H9 (cell line): ENCODE data around the gene C1QTNF7. TPM values are rescaled to one million over a fixed set of nuclear protein-coding genes. Genes with fewer than 3 reads are reported as not detected.

Source experiments
- DNase-seq: peaks from one replicate; pipeline ENCODE4 v3.0.0-alpha.2; 2017
- H2AFZ ChIP-seq: one replicate; pipeline ENCODE4 v1.6.1; 2013; ENCODE audit warnings: mild to moderate bottlenecking, low read length, control low read depth, moderate library complexity
- H2AK5ac ChIP-seq: 2 replicates; pipeline ENCODE4 v1.6.1; 2013; ENCODE audit warnings: low read length, control low read depth, mixed read lengths; ENCODE audit not compliant: insufficient read length
- H2BK120ac ChIP-seq: one replicate; pipeline ENCODE4 v1.6.1; 2013; ENCODE audit warnings: low read depth, mild to moderate bottlenecking, low read length, control low read depth, inconsistent platforms; ENCODE audit not compliant: poor library complexity, severe bottlenecking
- H2BK12ac ChIP-seq: 2 replicates; pipeline ENCODE4 v1.6.1; 2013; ENCODE audit warnings: low read length, control low read depth, mixed read lengths, low read depth; ENCODE audit not compliant: insufficient read length
- H2BK15ac ChIP-seq: 2 replicates; pipeline ENCODE4 v1.6.1; 2013; ENCODE audit warnings: low read depth, low read length, control low read depth
- H2BK20ac ChIP-seq: one replicate; pipeline ENCODE4 v1.6.1; 2013; ENCODE audit warnings: low read depth, mild to moderate bottlenecking, low read length, control low read depth, inconsistent platforms; ENCODE audit not compliant: poor library complexity, severe bottlenecking
- H2BK5ac ChIP-seq: 2 replicates; pipeline ENCODE4 v1.6.1; 2013; ENCODE audit warnings: low read length, control low read depth, mixed read lengths; ENCODE audit not compliant: insufficient read length
- H3K14ac ChIP-seq: 2 replicates; pipeline ENCODE4 v1.6.1; 2013; ENCODE audit warnings: low read length, control low read depth; ENCODE audit not compliant: insufficient read depth
- H3K18ac ChIP-seq: 2 replicates; pipeline ENCODE4 v1.6.1; 2013; ENCODE audit warnings: low read depth, mild to moderate bottlenecking, mixed read lengths, low read length, control low read depth; ENCODE audit not compliant: insufficient read length
- H3K23ac ChIP-seq: 2 replicates; pipeline ENCODE4 v1.6.1; 2013; ENCODE audit warnings: low read length, control low read depth, mixed read lengths, low read depth; ENCODE audit not compliant: insufficient read length
- H3K23me2 ChIP-seq: 2 replicates; pipeline ENCODE4 v1.6.1; 2013; ENCODE audit warnings: low read depth, mild to moderate bottlenecking, mixed read lengths, low read length, control low read depth; ENCODE audit not compliant: insufficient read length, poor library complexity, severe bottlenecking
- H3K27ac ChIP-seq: 2 replicates; pipeline ENCODE4 v1.5.1; 2013; ENCODE audit warnings: low read length, control low read depth, mixed read lengths, low read depth; ENCODE audit not compliant: insufficient read length
- H3K27me3 ChIP-seq: 2 replicates; pipeline ENCODE4 v1.6.1; 2013; ENCODE audit warnings: low read length, control low read depth, inconsistent platforms; ENCODE audit not compliant: insufficient read depth
- H3K4ac ChIP-seq: 2 replicates; pipeline ENCODE4 v1.6.1; 2013; ENCODE audit warnings: low read depth, mild to moderate bottlenecking, control low read depth, inconsistent platforms, low read length, moderate library complexity
- H3K4me1 ChIP-seq: 2 replicates; pipeline ENCODE4 v1.6.1; 2013; ENCODE audit warnings: low read length, control low read depth, inconsistent platforms; ENCODE audit not compliant: insufficient read depth
- H3K4me2 ChIP-seq: 2 replicates; pipeline ENCODE4 v1.6.1; 2013; ENCODE audit warnings: low read length, control low read depth, mixed read lengths; ENCODE audit not compliant: insufficient read length, insufficient read depth
- H3K56ac ChIP-seq: 2 replicates; pipeline ENCODE4 v1.6.1; 2013; ENCODE audit warnings: low read depth, mild to moderate bottlenecking, mixed read lengths, low read length, control low read depth; ENCODE audit not compliant: insufficient read length
- H3K79me1 ChIP-seq: 2 replicates; pipeline ENCODE4 v1.6.1; 2013; ENCODE audit warnings: low read depth, mild to moderate bottlenecking, moderate library complexity, low read length, control low read depth, inconsistent platforms; ENCODE audit not compliant: insufficient read depth, poor library complexity, severe bottlenecking
- H3K79me2 ChIP-seq: 2 replicates; pipeline ENCODE4 v1.6.1; 2013; ENCODE audit warnings: low read length, control low read depth, inconsistent platforms; ENCODE audit not compliant: insufficient read depth
- H3K9ac ChIP-seq: 2 replicates; pipeline ENCODE4 v1.6.1; 2013; ENCODE audit warnings: low read length, control low read depth, mixed read lengths; ENCODE audit not compliant: insufficient read length; ENCODE audit errors: extremely low read depth
- H3K9me3 ChIP-seq: one replicate; pipeline ENCODE4 v1.6.1; 2013; ENCODE audit warnings: low read depth, low read length, inconsistent platforms; ENCODE audit not compliant: control insufficient read depth
- H3T11ph ChIP-seq: one replicate; pipeline ENCODE4 v1.6.1; 2013; ENCODE audit warnings: mild to moderate bottlenecking, low read length, control low read depth, inconsistent platforms
- H4K20me1 ChIP-seq: one replicate; pipeline ENCODE4 v1.6.1; 2013; ENCODE audit not compliant: control insufficient read depth, insufficient read length, insufficient read depth
- H4K5ac ChIP-seq: 2 replicates; pipeline ENCODE4 v1.6.1; 2013; ENCODE audit warnings: low read depth, mild to moderate bottlenecking, mixed read lengths, low read length, control low read depth; ENCODE audit not compliant: insufficient read length
- H4K8ac ChIP-seq: replicated peaks from 2 replicates; pipeline ENCODE4 v1.6.1; 2013; ENCODE audit warnings: low read length, control low read depth, mixed read lengths, low read depth; ENCODE audit not compliant: insufficient read length
- H4K91ac ChIP-seq: 2 replicates; pipeline ENCODE4 v1.6.1; 2013; ENCODE audit warnings: low read depth, mild to moderate bottlenecking, moderate library complexity, mixed read lengths, low read length, control low read depth; ENCODE audit not compliant: insufficient read length
- H3K27ac Mint-ChIP-seq, 3 experiments: 2 replicates in 2 of 3; 3 replicates in 1 of 3; pipeline ENCODE4 v1.8.0; 2020 to 2021; ENCODE audit warnings: mixed read lengths in 3 of 3, mild to moderate bottlenecking in 1 of 3, moderate library complexity in 1 of 3
- H3K27me3 Mint-ChIP-seq: 2 replicates; pipeline ENCODE4 v1.8.0; 2021; ENCODE audit warnings: low read depth, mild to moderate bottlenecking, moderate library complexity, mixed read lengths
- H3K36me3 Mint-ChIP-seq, 3 experiments: 2 replicates in 2 of 3; 3 replicates in 1 of 3; pipeline ENCODE4 v1.8.0; 2020 to 2021; ENCODE audit warnings: low read depth in 3 of 3, mixed read lengths in 3 of 3; ENCODE audit not compliant: insufficient read depth in 1 of 3
- H3K4me1 Mint-ChIP-seq, 2 experiments: 2 replicates each; pipeline ENCODE4 v1.8.0; 2020; ENCODE audit warnings: mixed read lengths in 2 of 2
- H3K4me3 Mint-ChIP-seq, 2 experiments: 2 replicates in 1 of 2; 3 replicates in 1 of 2; pipeline ENCODE4 v1.8.0; 2020 to 2021; ENCODE audit warnings: mild to moderate bottlenecking in 2 of 2, mixed read lengths in 2 of 2, moderate library complexity in 1 of 2
- H3K9me3 Mint-ChIP-seq, 2 experiments: 2 replicates in 1 of 2; 3 replicates in 1 of 2; pipeline ENCODE4 v1.8.0; 2020; ENCODE audit warnings: mild to moderate bottlenecking in 2 of 2, mixed read lengths in 2 of 2, moderate library complexity in 1 of 2
- CTCF ChIP-seq: fragments of 200-600 bp; sonication (generic); conservative IDR thresholded peaks from 3 replicates; pipeline ENCODE4 v1.8.0; 2021; ENCODE audit warnings: antibody characterized with exemption, mild to moderate bottlenecking
- WGBS: extraction: QIAGEN DNeasy Blood & Tissue Kit; methylation state at CpG from one replicate; pipeline ENCODE4 v1.1.7; 2013; ENCODE audit warnings: missing lambda C conversion rate, low lambda C conversion rate, mixed read lengths; ENCODE audit not compliant: insufficient read length; ENCODE audit errors: extremely low coverage; 5-methylcytosine and 5-hydroxymethylcytosine counted together
- total RNA-seq: library from RNA; stranded (reverse); gene quantifications from 2 replicates; pipeline ENCODE4 v1.2.1, GENCODE V29; 2021

The C1QTNF7 gene
- total RNA-seq, 1 experiment from 2014 or later: not detected

DNA sequence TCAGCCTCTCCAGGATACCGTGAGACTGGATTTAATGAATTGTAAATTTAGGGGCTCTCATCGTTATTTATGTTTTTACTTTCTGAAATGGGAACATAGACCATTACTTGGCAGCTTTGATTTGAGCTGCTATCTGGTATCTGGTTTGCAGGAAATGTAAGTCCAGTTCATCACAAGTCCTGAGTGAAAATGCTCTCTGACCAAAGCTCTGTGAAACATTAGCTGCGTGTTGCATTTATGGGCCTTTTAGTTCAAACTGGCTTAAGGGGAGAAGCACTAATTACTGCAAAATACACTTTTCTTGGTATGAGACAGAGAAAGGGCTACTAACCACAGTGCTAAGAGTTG is 42.3 kb downstream of the C1QTNF7 start:
- Mint-ChIP-seq H3K36me3 (no peaks in the 10 kb centered on the region), H3K27ac (peak overlapping the region in 2 of 3 experiments; percentile 74 to 90; a peak in 4 of 7 replicates), H3K27me3 (no peaks in the 10 kb centered on the region; the same call in 1 of the 2 replicates), H3K4me3 (peak overlapping the region; percentile 64 to 74), H3K4me1 (peaks cover 37 to 40% of the 10 kb centered on the region in 2 experiments), H3K9me3 (no peaks in the 10 kb centered on the region)
- H2BK5ac ChIP-seq: no peak overlapping the region
- no peak overlapping the region for H2BK15ac ChIP-seq
- no peak overlapping the region for H3T11ph ChIP-seq
- no peak overlapping the region for H4K5ac ChIP-seq
- no peak overlapping the region for H3K56ac ChIP-seq
- no peaks in the 10 kb centered on the region for H3K9me3 ChIP-seq
- no peaks in the 10 kb centered on the region for H4K20me1 ChIP-seq
- peaks cover 2% of the 10 kb centered on the region for H3K23me2 ChIP-seq
- no peaks in the 10 kb centered on the region for H3K79me1 ChIP-seq
- H3K27me3 ChIP-seq: no peaks in the 10 kb centered on the region
- peak overlapping the region; percentile 3 for H2AFZ ChIP-seq
- H3K27ac ChIP-seq: no peak overlapping the region
- no peak overlapping the region for H3K18ac ChIP-seq
- H3K4me1 ChIP-seq: 0 out of 2 replicates have a peak, but pooled peaks cover 6% of the 10 kb centered on the region
- no peak overlapping the region for H3K23ac ChIP-seq
- no peak for DNase-seq
- H3K4me2 ChIP-seq: peak overlapping the region; percentile 77
- no peak overlapping the region for H3K9ac ChIP-seq
- no peaks in the 10 kb centered on the region for H3K79me2 ChIP-seq
- TF ChIP-seq CTCF: no peak
- H2BK20ac ChIP-seq: no peak overlapping the region
- H2BK120ac ChIP-seq: no peak overlapping the region
- H4K91ac ChIP-seq: no peak overlapping the region
- no peak overlapping the region for H3K4ac ChIP-seq
- WGBS: no CpG with 5 or more reads among the region's 3 CpGs
- no peak overlapping the region for H2AK5ac ChIP-seq
- H3K14ac ChIP-seq: no peak overlapping the region
- no peak overlapping the region for H4K8ac ChIP-seq
- no peak overlapping the region for H2BK12ac ChIP-seq
